CD4-positive, alpha-beta T cell treated with Interferon alpha-2 for 1 hour (primary cell): ENCODE results near the gene MYO9B.
"Not testable (repeated sequence)": the region's sequence is repeated elsewhere in the genome, so short reads cannot be mapped to it uniquely, and the experiment has no call there.

Experiments used
- DNase-seq, 2 donors: peaks; one replicate each; pipeline ENCODE4 v3.0.0-alpha.2; 2020 to 2022

MYO9B gene

GRCh38 chr19:17094694-17095093 lies 19.1 kb downstream of the MYO9B start:
- DNase-seq = not testable (repeated sequence)

- DNase-seq = no peak
Measured at GRCh38 chr19:17095141-17095919, 19.8 kb downstream of the MYO9B start.

- DNase-seq = no peak
Measured at GRCh38 chr19:17097593-17098126, 22.1 kb downstream of the MYO9B start.

DNA sequence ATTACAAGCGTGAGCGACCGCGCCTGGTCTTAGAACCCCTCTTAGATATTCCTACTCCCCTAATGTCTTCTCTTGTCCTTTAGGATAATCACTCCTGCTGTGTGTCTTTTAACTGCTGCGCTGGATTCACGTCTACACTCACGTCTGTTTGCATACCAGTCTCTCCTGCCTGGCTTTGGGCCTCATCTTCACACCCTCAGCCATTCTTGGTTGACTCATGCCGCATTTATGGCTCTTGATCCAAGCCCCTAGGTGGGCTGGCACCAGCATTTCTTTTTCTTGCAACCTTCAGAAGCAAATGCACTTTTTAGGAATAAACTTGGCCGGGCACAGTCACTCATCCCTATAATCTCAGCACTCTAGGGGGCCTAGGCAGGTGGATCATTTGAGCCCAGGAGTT lies 22.7 kb downstream of the MYO9B start:
- DNase-seq = no peak

DNA sequence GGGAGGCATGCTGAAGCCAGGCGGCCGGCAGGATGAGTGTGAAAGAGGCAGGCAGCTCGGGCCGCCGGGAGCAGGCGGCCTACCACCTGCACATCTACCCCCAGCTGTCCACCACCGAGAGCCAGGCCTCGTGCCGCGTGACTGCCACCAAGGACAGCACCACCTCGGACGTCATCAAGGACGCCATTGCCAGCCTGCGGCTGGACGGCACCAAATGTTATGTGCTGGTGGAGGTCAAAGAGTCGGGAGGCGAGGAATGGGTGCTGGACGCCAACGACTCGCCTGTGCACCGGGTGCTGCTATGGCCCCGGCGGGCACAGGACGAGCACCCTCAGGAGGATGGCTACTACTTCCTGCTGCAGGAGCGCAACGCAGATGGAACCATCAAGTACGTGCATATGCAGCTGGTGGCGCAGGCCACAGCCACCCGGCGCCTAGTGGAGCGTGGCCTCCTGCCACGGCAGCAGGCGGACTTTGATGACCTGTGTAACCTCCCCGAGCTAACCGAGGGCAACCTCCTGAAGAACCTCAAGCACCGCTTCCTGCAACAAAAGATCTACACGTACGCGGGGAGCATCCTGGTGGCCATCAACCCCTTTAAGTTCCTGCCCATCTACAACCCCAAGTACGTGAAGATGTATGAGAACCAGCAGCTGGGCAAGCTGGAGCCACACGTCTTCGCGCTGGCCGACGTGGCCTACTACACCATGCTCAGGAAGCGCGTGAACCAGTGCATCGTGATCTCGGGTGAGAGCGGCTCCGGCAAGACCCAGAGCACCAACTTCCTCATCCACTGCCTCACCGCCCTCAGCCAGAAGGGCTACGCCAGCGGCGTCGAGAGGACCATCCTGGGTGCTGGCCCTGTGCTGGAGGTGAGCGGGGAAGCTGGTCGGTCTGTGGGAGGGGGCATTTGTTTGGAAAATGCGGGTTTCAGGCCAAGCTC lies 26.4 kb downstream of the MYO9B start:
- no peak for DNase-seq

DNA sequence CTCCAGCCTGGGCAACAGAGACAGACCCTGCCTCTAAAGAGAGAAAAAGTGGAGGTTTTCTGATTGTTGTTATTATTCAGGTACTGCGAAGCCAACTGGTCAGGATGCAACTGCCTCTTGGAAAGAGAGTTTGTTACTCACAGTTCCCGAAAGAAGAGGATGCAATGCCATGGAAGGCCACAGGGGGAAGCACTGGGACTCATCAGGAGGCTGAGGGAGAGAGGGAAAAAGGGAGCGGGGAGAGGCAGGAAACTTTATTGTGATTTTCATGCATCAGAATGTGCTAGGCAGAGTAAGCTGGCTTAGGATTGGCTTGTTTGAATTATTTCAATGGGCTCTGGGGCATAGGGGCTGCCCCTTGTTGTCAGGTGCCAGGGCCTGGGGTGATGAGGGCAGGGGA lies 27.6 kb downstream of the MYO9B start:
- peak in 1 of 2 donors; percentile 24 for DNase-seq

GRCh38 chr19:17104679-17105078 lies 29.1 kb downstream of the MYO9B start:
- DNase-seq = no peak

GRCh38 chr19:17105556-17105955 lies 30.0 kb downstream of the MYO9B start:
- DNase-seq = no peak

- not testable (repeated sequence) for DNase-seq
Measured at GRCh38 chr19:17106964-17107363, 31.4 kb downstream of the MYO9B start.

GRCh38 chr19:17107546-17108452 lies 32.2 kb downstream of the MYO9B start:
- peak in 1 of 2 donors; percentile 64 for DNase-seq

DNA sequence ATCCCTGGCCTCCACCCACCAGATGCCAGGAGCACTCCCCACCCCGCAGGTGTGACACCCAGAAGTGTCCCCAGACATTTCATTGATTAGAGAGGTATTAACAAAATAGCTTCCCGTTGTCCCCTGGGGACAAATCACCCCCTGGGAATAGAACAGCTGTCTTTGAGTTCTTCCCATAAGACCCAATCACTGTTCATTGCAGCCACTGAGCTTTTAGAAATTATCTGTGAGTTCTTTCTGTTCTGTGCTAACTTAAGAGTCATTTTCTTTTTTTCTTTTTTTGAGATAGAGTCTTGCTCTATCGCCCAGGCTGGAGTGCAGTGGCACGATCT lies 32.8 kb downstream of the MYO9B start:
- no peak for DNase-seq

DNA sequence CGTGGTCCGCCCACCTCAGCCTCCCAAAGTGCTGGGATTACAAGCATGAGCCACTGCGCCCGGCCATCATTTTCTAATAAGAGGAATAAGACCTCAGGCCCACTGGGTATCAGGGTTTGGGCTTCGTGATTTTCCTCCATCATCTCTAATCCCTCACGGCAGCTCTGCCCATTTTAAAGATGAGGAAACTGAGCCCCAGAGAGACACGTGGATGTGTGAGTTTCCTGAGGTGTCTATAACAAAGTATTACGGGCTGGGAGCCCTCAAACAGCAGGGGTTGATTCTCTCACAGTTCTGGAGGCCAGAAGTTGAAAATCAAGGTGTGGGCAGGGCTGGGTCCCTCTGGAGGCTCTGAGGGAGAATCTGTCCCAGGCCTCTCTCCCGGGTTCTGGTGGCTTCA lies 33.7 kb downstream of the MYO9B start:
- DNase-seq = no peak

DNA sequence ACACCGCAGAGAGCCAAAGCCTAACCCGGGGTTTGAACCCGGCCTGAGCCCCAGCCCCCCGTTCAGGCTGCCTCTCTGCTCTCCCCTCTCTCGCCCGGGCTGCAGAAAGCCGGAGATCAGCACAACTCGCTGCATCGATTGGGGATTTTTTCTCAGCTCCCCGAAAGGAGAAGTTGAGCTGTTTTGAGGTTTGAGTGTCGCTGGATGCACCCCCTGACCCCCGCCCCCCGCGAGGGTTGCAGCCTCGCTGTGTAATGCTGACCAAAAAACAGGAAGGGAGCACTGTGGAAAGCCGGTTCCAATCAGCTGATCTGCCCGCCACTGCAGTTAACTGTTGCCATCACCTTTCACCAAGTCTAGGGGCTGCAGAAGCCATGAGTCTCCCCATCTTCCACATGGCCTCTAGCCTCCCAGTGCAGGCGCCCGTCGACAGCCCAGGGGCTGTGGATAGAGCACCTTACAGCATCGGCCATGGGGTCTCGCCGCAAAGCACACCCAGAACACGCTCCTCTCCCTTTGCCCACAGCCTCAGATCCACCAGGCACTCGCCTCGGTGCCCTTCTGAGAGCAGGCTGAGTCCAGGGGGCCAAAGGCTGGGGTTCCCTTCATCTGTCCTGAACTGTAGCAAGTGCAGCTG lies 34.5 kb downstream of the MYO9B start:
- DNase-seq = peak; percentile 26 to 76

DNA sequence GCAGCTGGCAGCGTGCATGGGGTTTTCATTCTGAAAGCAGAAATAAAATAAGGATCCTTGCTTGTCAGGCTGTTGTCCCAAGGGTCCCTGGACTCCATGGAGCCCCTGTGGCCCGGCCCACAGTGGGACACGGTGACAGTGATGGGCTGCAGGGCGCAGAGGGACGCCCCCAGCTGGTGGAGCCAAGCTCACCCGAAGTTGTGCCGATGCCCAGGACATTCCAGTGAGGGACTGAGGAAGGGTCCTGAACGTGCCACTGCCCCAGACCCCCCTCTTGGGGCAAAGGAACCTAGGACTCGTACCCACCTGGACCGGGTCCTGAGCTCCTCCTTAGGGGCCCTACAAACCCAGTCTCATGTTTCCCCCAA lies 35.0 kb downstream of the MYO9B start:
- no peak for DNase-seq

GRCh38 chr19:17111766-17112165 lies 36.2 kb downstream of the MYO9B start:
- DNase-seq = no peak

DNA sequence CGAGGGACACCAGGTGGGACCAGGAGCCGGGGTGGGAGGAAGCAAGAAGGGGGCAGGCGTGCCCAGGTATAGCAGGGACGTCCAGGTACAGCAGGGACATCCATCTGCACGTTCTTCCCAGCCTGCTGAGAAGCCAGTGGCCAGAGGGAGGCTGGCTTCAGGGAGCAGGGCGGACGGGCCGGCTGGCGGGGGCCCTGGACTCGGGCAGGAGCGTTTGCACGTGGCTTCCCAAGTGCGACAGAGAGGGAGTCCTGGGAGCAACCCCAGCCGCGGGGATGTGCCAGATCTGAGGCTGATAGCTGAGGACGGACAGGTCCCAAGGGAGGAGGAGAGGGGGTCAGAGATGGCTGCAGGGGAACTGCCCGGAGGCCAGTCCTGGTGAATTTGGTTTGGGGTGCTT lies 36.7 kb downstream of the MYO9B start:
- no peak for DNase-seq

DNA sequence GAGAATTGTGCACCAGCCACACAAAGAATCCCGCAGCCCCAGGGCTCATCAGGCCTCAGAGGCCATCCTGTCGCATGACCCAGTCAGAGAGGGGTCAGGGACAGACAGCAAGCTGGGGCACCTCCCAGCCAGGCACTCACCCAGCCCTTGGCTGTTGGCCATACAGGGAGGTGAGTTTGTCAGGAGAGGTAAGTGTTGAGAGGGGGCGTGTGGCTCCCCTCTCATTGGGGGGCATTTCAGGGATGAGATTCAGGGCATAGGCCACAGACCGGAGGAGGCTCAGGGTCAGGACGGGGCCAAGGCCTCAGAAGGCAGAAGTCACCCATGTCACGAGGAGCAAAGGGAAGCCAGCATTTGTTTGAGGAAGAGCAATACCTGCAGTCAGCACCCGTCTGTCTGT lies 37.1 kb downstream of the MYO9B start:
- no peak for DNase-seq

GRCh38 chr19:17113127-17113785 lies 37.7 kb downstream of the MYO9B start:
- DNase-seq = no peak

DNA sequence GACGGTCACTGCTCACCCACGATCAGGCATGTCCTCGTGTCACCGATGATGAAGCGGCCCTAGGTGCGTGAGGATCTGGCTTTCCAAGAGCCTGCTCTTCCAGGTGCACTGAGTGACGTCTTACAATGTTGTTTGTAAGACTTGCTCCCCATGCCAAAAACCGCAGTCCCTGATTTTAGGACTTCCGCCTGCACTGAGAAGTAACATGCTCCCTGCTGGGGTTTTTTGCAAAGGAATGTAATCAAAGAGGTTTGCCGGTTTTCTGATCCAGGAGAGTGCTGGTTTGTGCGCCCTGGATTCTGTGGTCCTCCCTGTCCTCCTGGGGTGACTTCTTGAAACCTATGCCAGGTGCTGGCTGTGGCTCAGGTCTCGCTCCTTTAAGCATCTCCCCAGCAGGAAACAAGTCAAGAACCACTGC lies 38.8 kb downstream of the MYO9B start:
- DNase-seq = no peak

- DNase-seq = no peak
Measured at GRCh38 chr19:17116996-17117702, 41.6 kb downstream of the MYO9B start.

DNA sequence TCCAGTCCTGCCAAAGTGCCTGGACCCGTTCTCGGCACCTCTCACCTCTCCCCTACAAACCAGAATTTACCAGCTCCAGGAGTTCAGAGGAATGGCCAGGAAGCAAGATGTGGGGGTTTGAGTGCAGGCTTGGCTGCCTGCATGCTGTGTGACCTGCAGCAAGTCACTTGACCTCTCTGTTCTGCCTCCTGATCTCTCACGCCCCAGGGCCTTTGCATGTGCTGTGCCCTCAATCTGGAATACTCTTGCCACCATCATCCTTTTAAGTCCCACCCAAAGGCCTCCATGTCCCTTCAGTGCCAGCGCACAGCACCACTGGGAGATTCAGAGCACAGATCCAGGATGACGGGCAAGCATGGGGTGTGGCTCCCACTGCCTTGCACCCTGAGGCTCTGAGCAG lies 43.4 kb downstream of the MYO9B start:
- DNase-seq = no peak
